ENCODE data around the gene SYCE1L. TPM values are rescaled to one million over a fixed set of nuclear protein-coding genes. Genes with fewer than 3 reads are reported as not detected.

SYCE1L gene, protein sequence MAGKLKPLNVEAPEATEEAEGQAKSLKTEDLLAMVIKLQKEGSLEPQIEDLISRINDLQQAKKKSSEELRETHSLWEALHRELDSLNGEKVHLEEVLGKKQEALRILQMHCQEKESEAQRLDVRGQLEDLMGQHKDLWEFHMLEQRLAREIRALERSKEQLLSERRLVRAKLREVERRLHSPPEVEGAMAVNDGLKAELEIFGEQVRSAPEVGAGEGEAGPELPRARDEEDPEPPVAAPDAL
- not detected in 2 replicates for total RNA-seq

DNA sequence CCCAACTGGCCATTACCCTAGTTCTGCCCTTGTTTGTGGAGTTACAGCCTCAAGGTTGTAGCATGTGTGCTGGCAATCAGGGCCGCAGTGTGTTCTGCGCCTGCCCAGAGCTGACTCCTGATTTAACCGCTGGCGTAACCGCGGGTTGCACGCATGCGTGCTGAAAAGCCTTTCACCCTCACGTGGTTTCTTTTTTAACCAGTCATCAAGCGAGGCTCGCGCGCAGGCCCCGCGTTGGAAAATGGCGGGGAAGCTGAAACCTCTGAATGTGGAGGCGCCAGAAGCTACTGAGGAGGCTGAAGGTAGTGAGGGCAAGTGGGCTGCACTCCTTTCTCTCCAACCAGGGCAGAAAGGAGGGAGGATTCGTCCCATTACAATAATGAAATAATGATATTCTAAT, at the start of gene SYCE1L:
TSS of gene SYCE1L (plus strand) at position 198 of the 400 bp plus-strand sequence. CDS start at position 242, 44 bp downstream.

DNA sequence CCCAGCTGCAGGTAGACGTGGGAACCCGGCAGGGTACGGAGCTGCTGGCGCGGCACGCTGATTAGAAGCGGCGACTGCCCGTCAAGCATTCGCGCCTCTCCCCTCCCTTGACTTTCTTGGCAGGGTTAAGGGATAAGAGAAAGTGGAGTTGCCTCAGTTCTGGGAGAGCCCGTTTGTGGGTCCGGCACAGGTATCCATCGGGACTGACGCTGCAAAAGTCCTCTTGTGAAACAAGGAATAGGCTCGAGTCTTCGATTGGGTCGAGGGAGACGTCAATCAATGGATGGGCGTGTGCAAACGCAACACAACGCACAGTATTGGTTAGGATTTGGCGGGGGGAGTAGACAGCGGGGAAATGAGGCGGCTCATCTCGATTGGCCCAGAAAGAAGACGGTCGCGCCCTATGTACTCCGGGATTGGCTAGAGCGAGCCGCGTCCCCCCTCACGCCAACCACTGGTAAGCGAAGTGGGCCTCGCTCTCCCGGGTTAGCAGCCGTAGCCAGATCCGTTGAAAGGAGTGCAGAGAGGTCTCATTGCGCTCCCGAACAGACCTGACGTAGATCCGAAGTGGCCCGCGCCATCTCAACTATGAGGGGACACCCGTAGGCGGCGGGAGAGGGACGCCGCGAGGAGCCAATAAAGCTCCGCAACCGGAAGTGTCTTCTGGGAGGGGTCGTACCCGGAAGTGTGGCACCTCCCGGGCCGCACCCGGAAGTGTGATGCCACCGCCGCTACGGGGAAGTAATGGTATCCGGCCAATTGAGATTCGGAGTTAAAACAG, 8.5 kb upstream of the SYCE1L start, which contains the start of gene MON1B:
TSS of gene MON1B (plus strand) at position 713 of the 781 bp plus-strand sequence. CDS start 296 bp downstream, outside the sequence.

Other genes with a start within 250 kb of the SYCE1L start
- 19.1 and 27.7 TPM in 2 replicates for gene MON1B, start 8.2 kb upstream of the SYCE1L start, total RNA-seq
- not detected in 2 replicates for gene ADAMTS18, start 235.6 kb downstream of the SYCE1L start, total RNA-seq

Measured in myometrial cell (primary cell).